GM12891 (cell line): ENCODE measurements around the gene PCSK4.

Experiments
- POLR2A ChIP-seq: IDR thresholded peaks from 2 replicates; pipeline ENCODE4 v1.6.1; 2011; ENCODE audit warnings: low read depth, low read length, control low read depth
- TAF1 ChIP-seq: IDR thresholded peaks from 2 replicates; pipeline ENCODE4 v1.6.1; 2011; ENCODE audit warnings: low read depth, low read length, control low read depth

GRCh38 chr19:1532003-1532402, 41.9 kb upstream of the PCSK4 start:
- TF ChIP-seq TAF1 (no peak), POLR2A (no peak)
